GM12892 (cell line): ENCODE data around the gene KLHL13.
"Not testable (repeated sequence)": the region's sequence is repeated elsewhere in the genome, so short reads cannot be mapped to it uniquely, and the experiment has no call there.

ENCODE experiments used
- DNase-seq: peaks from one replicate; pipeline ENCODE4 v3.0.0; 2011; ENCODE audit not compliant: insufficient read length
- FAIRE-seq: peaks from 2 replicates; lab custom pipeline; 2011; peaks lifted over from hg19 to GRCh38; lab: Jason Lieb, UNC
- POLR2A ChIP-seq: IDR thresholded peaks from 2 replicates; pipeline ENCODE4 v1.6.1; 2011; ENCODE audit warnings: low read depth, low read length, control low read depth
- POLR2AphosphoS5 ChIP-seq: IDR thresholded peaks from 2 replicates; pipeline ENCODE4 v1.6.1; 2011; ENCODE audit warnings: low read depth, low read length, control low read depth
- TAF1 ChIP-seq: IDR thresholded peaks from 2 replicates; pipeline ENCODE4 v1.6.1; 2011; ENCODE audit warnings: low read depth, mild to moderate bottlenecking, control low read depth, low read length, borderline replicate concordance

Gene KLHL13

GRCh38 chrX:117969782-117970181 lies 146.8 kb downstream of the KLHL13 start:
- TF ChIP-seq POLR2AphosphoS5 (no peak), POLR2A (no peak), TAF1 (no peak)
- FAIRE-seq (no peak), DNase-seq (no peak)

GRCh38 chrX:117969328-117969727 lies 147.3 kb downstream of the KLHL13 start:
- DNase-seq (no peak), FAIRE-seq (no peak)
- TF ChIP-seq POLR2A (no peak), POLR2AphosphoS5 (no peak), TAF1 (no peak)

- no peak for DNase-seq
- no peak for TF ChIP-seq TAF1
- no peak for TF ChIP-seq POLR2A
- no peak for TF ChIP-seq POLR2AphosphoS5
- no peak for FAIRE-seq
These were observed 157.6 kb downstream of the KLHL13 start for GRCh38 chrX:117959045-117959444.

GRCh38 chrX:117957128-117957527 lies 159.5 kb downstream of the KLHL13 start:
- no peak for DNase-seq
- TF ChIP-seq POLR2AphosphoS5 (no peak), POLR2A (no peak)

GRCh38 chrX:117939296-117939695 lies 177.3 kb downstream of the KLHL13 start:
- not testable (repeated sequence) for FAIRE-seq, DNase-seq

More at GRCh38 chrX:117957128-117957527, 159.5 kb downstream of the KLHL13 start:
- FAIRE-seq = no peak

- TF ChIP-seq POLR2A (no peak), POLR2AphosphoS5 (no peak), TAF1 (no peak)
- no peak for FAIRE-seq
- DNase-seq = no peak
These were observed 180.5 kb downstream of the KLHL13 start for GRCh38 chrX:117936118-117936517.

- not testable (repeated sequence) for FAIRE-seq, DNase-seq
These were observed 186.5 kb downstream of the KLHL13 start for GRCh38 chrX:117930116-117930515.

- DNase-seq (no peak), FAIRE-seq (no peak)
- TF ChIP-seq POLR2A (no peak), POLR2AphosphoS5 (no peak), TAF1 (no peak)
These were observed 196.9 kb downstream of the KLHL13 start for GRCh38 chrX:117919755-117920154.

GRCh38 chrX:117910216-117910615 lies 206.4 kb downstream of the KLHL13 start:
- FAIRE-seq (no peak), DNase-seq (no peak)
- TF ChIP-seq POLR2A (no peak), POLR2AphosphoS5 (no peak), TAF1 (no peak)

- FAIRE-seq (no peak), DNase-seq (no peak)
- TF ChIP-seq POLR2A (no peak), POLR2AphosphoS5 (no peak), TAF1 (no peak)
These were observed 218.4 kb downstream of the KLHL13 start for GRCh38 chrX:117898226-117898625.

GRCh38 chrX:117895418-117895817 lies 221.2 kb downstream of the KLHL13 start:
- TF ChIP-seq TAF1 = no peak
- no peak for TF ChIP-seq POLR2A
- TF ChIP-seq POLR2AphosphoS5 = no peak
- no peak for DNase-seq
- no peak for FAIRE-seq

GRCh38 chrX:117892469-117892868 lies 224.1 kb downstream of the KLHL13 start:
- FAIRE-seq (no peak), DNase-seq (no peak)
- TF ChIP-seq POLR2A (no peak), POLR2AphosphoS5 (no peak), TAF1 (no peak)

GRCh38 chrX:117871796-117872195 lies 244.8 kb downstream of the KLHL13 start:
- FAIRE-seq (no peak), DNase-seq (no peak)
- TF ChIP-seq TAF1 (no peak), POLR2A (no peak), POLR2AphosphoS5 (no peak)

- TF ChIP-seq POLR2AphosphoS5 (no peak), TAF1 (no peak), POLR2A (no peak)
- FAIRE-seq = no peak
These were observed 256.1 kb downstream of the KLHL13 start for GRCh38 chrX:117860517-117860916.

More at GRCh38 chrX:117860517-117860916, 256.1 kb downstream of the KLHL13 start:
- no peak for DNase-seq
